DND-41 (cell line): ENCODE measurements around the gene RIMS1.

Experiments
- ATAC-seq: fragments of 200-7000 bp; cut with Tn5 transposase; 3 replicates; pipeline ENCODE4 v1.9.1; 2021; ENCODE audit warnings: low read depth; ENCODE audit not compliant: insufficient read depth
- DNase-seq: peaks from one replicate; pipeline ENCODE4 v3.0.0-alpha.2; 2020
- H2AFZ ChIP-seq: 2 replicates; pipeline ENCODE4 v1.6.0; 2012; ENCODE audit warnings: low read depth, low read length
- H3K27ac ChIP-seq: 2 replicates; pipeline ENCODE4 v1.5.1; 2012; ENCODE audit warnings: low read length, inconsistent platforms
- H3K27me3 ChIP-seq: fragments of 200-600 bp; sonication (generic); 2 replicates; pipeline ENCODE4 v1.6.0; 2012; ENCODE audit warnings: low read length, mild to moderate bottlenecking, inconsistent platforms; ENCODE audit not compliant: insufficient read depth, poor library complexity
- H3K36me3 ChIP-seq: 2 replicates; pipeline ENCODE4 v1.5.1; 2012; ENCODE audit warnings: low read length, inconsistent platforms; ENCODE audit not compliant: insufficient read depth
- H3K4me1 ChIP-seq: 2 replicates; pipeline ENCODE4 v1.5.1; 2012; ENCODE audit warnings: mild to moderate bottlenecking, low read length; ENCODE audit not compliant: insufficient read depth
- H3K4me2 ChIP-seq: 2 replicates; pipeline ENCODE4 v1.6.0; 2012; ENCODE audit warnings: mild to moderate bottlenecking, moderate library complexity, low read length, inconsistent platforms; ENCODE audit not compliant: insufficient read depth
- H3K4me3 ChIP-seq, 2 experiments: fragments of 200-600 bp in 1 of 2; shearing (Covaris generic) in 1 of 2; 2 replicates each; pipeline ENCODE4 v1.5.1; 2012 to 2016; ENCODE audit warnings: inconsistent platforms in 2 of 2, low read length in 2 of 2, mild to moderate bottlenecking in 2 of 2, low read depth in 1 of 2, moderate library complexity in 1 of 2
- H3K79me2 ChIP-seq: 2 replicates; pipeline ENCODE4 v1.6.0; 2012; ENCODE audit warnings: low read length, inconsistent platforms; ENCODE audit not compliant: insufficient read depth
- H3K9ac ChIP-seq: 2 replicates; pipeline ENCODE4 v1.6.0; 2012; ENCODE audit warnings: low read depth, mild to moderate bottlenecking, inconsistent platforms, low read length, moderate library complexity
- H3K9me3 ChIP-seq: 2 replicates; pipeline ENCODE4 v1.5.1; 2012; ENCODE audit warnings: low read length, moderate library complexity, mild to moderate bottlenecking, inconsistent platforms; ENCODE audit not compliant: insufficient read depth, severe bottlenecking
- H4K20me1 ChIP-seq: 2 replicates; pipeline ENCODE4 v1.6.0; 2012; ENCODE audit warnings: low read length; ENCODE audit not compliant: insufficient read depth
- EZH2 ChIP-seq: IDR thresholded peaks from 3 replicates; pipeline ENCODE4 v1.6.1; 2012; ENCODE audit warnings: borderline replicate concordance, low read depth, mild to moderate bottlenecking, moderate library complexity, low read length, inconsistent platforms; ENCODE audit not compliant: severe bottlenecking
- TF ChIP-seq, protein P1 (sequence below): IDR thresholded peaks from 2 replicates; pipeline ENCODE4 v1.5.1; 2012; ENCODE audit warnings: borderline replicate concordance, low read length, moderate library complexity, mild to moderate bottlenecking; ENCODE audit not compliant: poor library complexity, severe bottlenecking; ENCODE audit errors: extremely low read depth

Gene RIMS1

GRCh38 chr6:72035966-72036365 lies 149.6 kb downstream of the RIMS1 start:
- Histone ChIP-seq H3K27me3 (no peaks in the 10 kb centered on the region), H3K9ac (no peak overlapping the region), H3K36me3 (no peaks in the 10 kb centered on the region), H3K27ac (no peak overlapping the region), H2AFZ (no peak overlapping the region), H3K4me2 (no peak overlapping the region), H3K4me3 (no peak overlapping the region), H3K9me3 (no peaks in the 10 kb centered on the region), H3K4me1 (no peaks in the 10 kb centered on the region), H3K79me2 (no peaks in the 10 kb centered on the region), H4K20me1 (no peaks in the 10 kb centered on the region)
- TF ChIP-seq EZH2 = no peak
- TF ChIP-seq, protein P1, sequence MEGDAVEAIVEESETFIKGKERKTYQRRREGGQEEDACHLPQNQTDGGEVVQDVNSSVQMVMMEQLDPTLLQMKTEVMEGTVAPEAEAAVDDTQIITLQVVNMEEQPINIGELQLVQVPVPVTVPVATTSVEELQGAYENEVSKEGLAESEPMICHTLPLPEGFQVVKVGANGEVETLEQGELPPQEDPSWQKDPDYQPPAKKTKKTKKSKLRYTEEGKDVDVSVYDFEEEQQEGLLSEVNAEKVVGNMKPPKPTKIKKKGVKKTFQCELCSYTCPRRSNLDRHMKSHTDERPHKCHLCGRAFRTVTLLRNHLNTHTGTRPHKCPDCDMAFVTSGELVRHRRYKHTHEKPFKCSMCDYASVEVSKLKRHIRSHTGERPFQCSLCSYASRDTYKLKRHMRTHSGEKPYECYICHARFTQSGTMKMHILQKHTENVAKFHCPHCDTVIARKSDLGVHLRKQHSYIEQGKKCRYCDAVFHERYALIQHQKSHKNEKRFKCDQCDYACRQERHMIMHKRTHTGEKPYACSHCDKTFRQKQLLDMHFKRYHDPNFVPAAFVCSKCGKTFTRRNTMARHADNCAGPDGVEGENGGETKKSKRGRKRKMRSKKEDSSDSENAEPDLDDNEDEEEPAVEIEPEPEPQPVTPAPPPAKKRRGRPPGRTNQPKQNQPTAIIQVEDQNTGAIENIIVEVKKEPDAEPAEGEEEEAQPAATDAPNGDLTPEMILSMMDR = no peak
- DNase-seq = no peak
- no peak for ATAC-seq

GRCh38 chr6:72037006-72037405 lies 150.7 kb downstream of the RIMS1 start:
- H2AFZ ChIP-seq = no peak overlapping the region
- ATAC-seq (no peak), DNase-seq (no peak)
- H3K27me3 ChIP-seq = no peaks in the 10 kb centered on the region
- no peak overlapping the region for H3K27ac ChIP-seq
- no peaks in the 10 kb centered on the region for H3K36me3 ChIP-seq
- H3K9me3 ChIP-seq = no peaks in the 10 kb centered on the region
- TF ChIP-seq, protein P1 = no peak
- no peak for TF ChIP-seq EZH2
- H3K4me3 ChIP-seq = no peak overlapping the region
- H3K4me1 ChIP-seq = no peaks in the 10 kb centered on the region
- no peaks in the 10 kb centered on the region for H3K79me2 ChIP-seq
- H3K9ac ChIP-seq = no peak overlapping the region
- H3K4me2 ChIP-seq = no peak overlapping the region
- no peaks in the 10 kb centered on the region for H4K20me1 ChIP-seq

GRCh38 chr6:72040111-72040510 lies 153.8 kb downstream of the RIMS1 start:
- Histone ChIP-seq H3K9ac (no peak overlapping the region), H3K4me2 (no peak overlapping the region), H3K27me3 (no peaks in the 10 kb centered on the region), H3K4me1 (no peaks in the 10 kb centered on the region), H3K79me2 (no peaks in the 10 kb centered on the region), H3K36me3 (no peaks in the 10 kb centered on the region), H3K9me3 (no peaks in the 10 kb centered on the region), H3K27ac (no peak overlapping the region), H4K20me1 (no peaks in the 10 kb centered on the region), H3K4me3 (no peak overlapping the region), H2AFZ (no peak overlapping the region)
- ATAC-seq = no peak
- DNase-seq = no peak
- TF ChIP-seq, protein P1 = no peak
- TF ChIP-seq EZH2 = no peak

DNA sequence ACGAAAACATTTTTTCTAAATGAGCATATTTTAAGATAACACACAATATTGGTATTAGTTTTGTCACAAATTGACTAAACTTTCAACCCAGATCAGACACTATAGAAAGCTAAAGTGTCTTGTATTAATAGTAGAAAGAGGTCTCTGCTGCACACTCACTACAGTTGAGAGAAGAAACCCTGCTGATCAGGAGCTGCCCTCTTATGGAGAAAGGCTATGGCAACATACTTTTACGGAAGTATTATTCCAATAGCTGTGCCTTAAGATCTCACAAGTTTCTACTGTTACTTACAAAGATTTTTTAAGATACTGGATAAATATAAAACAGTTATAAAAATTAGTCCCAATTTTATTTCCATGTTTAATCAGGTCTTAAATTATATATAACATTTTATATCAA lies 155.7 kb downstream of the RIMS1 start:
- Histone ChIP-seq H3K27ac (no peak overlapping the region), H3K79me2 (no peaks in the 10 kb centered on the region), H2AFZ (no peak overlapping the region), H4K20me1 (no peaks in the 10 kb centered on the region), H3K4me2 (no peak overlapping the region), H3K9ac (no peak overlapping the region), H3K4me3 (no peak overlapping the region), H3K9me3 (no peaks in the 10 kb centered on the region), H3K36me3 (no peaks in the 10 kb centered on the region), H3K27me3 (no peaks in the 10 kb centered on the region), H3K4me1 (no peaks in the 10 kb centered on the region)
- ATAC-seq (no peak), DNase-seq (no peak)
- TF ChIP-seq, protein P1 = no peak
- no peak for TF ChIP-seq EZH2
